Limb (tissue), 2 donors: ENCODE data around the gene SERPINB8.
A peak's percentile ranks its signal among the peaks of the same experiment; 100 is the strongest.
"Not testable (repeated sequence)": the region's sequence is repeated elsewhere in the genome, so short reads cannot be mapped to it uniquely, and the experiment has no call there.

Experiments used
- DNase-seq, 2 donors: peaks; one replicate each; pipeline ENCODE4 v3.0.0-alpha.2; 2016; ENCODE audit errors: extremely low spot score in 2 of 2

SERPINB8 gene

DNA sequence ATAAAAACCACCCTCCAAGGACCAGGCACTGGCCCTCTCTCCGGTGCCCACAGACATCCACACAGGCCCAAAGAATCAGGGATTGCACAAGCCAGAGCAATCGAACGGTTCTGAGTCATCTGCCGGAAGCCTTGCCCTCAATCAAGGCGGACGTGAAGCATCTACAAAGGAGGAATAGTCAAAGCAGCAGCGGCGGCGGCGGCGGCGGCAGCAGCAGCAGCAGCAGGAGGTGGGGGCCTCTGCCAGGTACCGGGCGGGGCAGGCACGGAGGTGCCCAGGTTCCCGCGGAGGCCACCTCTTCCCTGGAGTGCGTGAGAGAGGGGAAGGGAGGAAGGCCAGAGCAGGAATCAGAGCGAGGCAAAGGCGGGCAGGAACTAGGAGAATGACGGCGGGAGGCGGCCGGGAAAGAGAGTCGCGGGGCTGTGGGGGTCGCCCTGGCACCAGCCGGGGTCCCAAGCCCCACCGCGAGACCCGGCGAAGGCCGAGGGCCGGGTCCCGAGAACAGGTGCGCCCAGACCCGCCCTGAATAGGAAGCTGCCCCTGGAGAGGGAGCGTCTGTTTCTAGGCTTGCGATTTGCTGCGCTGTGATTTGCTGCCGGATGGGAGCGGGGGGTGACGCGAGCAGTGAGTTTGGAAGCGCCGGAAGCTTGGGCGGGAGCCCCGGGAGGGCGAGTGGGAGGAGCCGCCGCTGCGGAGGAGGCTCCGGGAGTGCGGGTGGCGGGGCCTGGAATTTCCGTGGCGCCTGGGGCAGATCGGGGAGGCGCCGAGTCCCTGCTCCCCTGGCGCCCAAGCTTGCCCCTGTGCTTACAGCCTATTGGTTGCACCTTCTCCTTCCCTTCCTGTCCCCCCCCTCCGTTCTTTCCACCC lies at the start of gene SERPINB8:
TSS of gene SERPINB8 (plus strand) at position 140 of the 867 bp plus-strand sequence. CDS start 8,228 bp downstream, outside the sequence.
- peak; percentile 93 for DNase-seq

DNA sequence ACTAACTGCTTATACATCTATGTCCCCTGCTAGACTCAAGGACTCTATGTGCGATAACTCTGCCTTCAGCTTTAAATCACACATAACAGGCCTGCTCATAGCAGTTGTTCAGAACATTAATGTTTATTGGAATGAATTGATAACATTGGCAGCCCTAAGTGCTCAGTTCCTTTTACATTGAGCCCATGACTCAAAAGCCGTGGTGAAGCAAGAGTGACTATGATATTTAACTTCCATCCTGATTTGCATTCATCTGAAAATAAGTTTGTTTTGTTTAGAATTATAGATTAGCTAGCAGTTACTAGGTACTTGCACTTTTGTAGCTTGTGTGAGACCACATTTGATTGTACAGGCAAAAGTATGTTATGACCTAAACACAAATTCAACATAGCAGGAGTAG lies 47.8 kb upstream of the SERPINB8 start:
- no peak for DNase-seq

DNA sequence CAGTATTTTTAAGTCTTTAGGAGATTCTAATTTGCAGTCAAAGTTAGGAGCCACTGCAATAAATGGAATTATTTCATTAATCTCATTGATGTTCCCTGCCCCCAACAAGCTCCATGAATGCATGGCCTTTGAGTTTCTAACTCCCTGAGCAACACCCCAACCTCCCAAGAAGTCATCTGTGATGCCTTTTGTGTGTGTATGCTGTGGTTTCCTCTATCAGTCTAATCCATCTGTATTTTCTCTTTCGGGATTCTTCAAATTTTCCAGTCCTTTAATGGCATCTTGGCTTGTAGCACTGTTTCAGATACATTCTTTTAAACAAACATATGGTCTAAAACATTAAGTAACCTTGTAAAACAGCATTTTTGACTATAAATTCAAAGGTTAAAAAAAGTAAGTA lies 45.3 kb upstream of the SERPINB8 start:
- DNase-seq: no peak

GRCh38 chr18:63928331-63928730 lies 41.5 kb upstream of the SERPINB8 start:
- DNase-seq: no peak

DNA sequence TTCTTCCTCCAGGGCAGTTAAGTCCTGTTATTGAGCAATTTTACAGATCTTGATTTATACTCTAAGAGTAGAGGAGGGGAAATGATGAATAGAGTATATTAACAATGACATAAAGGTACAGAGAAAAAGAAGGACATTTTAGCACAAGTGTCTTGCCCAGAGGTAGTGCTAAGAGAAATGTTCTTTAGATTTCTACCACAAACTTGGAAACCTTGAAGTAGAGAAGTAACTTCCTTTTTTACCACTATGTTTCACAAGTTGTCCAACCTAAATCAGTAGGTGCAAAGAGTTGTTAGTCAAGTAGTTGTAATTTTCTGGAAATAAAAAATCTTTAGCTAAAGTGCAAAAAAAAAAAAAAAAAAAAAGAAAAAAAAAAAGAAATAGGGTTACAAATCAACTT lies 40.5 kb upstream of the SERPINB8 start:
- DNase-seq: not testable (repeated sequence)

- DNase-seq: no peak
Measured at GRCh38 chr18:63930773-63931354, 39.0 kb upstream of the SERPINB8 start.

- DNase-seq: peak; percentile 71 to 80
Measured at GRCh38 chr18:63936156-63936931, 33.5 kb upstream of the SERPINB8 start.

- no peak for DNase-seq
Measured at GRCh38 chr18:63936932-63937393, 32.9 kb upstream of the SERPINB8 start.

GRCh38 chr18:63940008-63940407 lies 29.9 kb upstream of the SERPINB8 start:
- no peak for DNase-seq

DNA sequence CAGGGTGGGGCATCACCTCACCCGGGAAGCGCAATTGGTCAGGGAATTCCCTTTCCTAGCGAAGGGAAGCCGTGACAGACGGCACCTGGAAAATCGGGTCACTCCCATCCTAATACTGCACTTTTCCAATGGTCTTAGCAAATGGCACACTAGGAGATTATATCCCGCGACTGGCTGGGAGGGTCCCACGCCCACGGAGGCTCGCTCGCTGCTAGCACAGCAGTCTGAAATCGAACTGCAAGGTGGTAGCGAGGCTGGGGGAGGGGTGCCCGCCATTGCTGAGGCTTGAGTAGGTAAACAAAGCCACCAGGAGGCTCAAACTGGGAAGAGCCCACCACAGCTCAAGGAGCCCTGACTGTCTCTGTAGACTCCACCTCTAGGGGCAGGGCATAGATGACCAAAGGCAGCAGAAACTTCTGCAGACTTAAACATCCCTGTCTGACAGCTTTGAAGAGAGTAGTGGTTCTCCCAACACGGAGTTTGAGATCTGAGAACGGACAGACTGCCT lies 29.3 kb upstream of the SERPINB8 start:
- not testable (repeated sequence) for DNase-seq

- no peak for DNase-seq
Measured at GRCh38 chr18:63947051-63947790, 22.7 kb upstream of the SERPINB8 start.

DNA sequence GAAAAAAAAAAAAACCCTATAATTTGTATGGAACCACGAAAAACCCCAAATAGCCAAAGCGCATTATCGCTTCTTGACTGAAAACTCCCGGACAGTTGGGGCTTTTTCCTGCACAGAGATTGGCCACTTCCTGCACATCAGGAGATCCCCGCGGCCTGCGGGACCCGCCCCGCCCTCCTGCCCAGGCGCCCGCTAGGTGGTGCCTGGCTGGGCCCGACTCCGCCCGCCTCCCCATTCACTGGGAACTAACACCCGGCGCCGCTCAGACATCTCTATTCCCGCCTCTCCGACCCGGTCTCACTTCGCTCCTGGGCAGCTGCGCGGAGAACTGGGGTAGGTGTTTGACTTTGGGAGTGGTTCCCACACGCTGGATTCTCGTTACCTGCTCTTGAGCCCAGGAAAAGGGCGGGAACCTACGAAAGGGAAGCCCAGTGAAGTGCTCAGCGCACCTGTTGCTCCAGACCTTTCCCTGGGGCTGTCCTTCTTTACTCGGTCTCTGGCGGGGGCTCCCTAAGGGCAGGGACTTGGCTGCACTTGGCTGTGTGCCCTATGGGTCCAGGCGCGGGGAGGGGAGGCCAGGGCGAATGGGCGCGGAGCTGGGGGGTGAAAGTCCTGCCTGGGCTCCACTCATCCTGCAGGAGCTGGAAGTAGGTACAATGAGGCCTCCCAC lies 20.7 kb upstream of the SERPINB8 start, which contains the start of gene HMSD:
TSS of gene HMSD (plus strand) at position 234 of the 670 bp plus-strand sequence. CDS start 4,155 bp downstream, outside the sequence.
- peak; percentile 16 to 63 for DNase-seq

- DNase-seq: no peak
Measured at GRCh38 chr18:63951302-63951705, 18.6 kb upstream of the SERPINB8 start.

DNA sequence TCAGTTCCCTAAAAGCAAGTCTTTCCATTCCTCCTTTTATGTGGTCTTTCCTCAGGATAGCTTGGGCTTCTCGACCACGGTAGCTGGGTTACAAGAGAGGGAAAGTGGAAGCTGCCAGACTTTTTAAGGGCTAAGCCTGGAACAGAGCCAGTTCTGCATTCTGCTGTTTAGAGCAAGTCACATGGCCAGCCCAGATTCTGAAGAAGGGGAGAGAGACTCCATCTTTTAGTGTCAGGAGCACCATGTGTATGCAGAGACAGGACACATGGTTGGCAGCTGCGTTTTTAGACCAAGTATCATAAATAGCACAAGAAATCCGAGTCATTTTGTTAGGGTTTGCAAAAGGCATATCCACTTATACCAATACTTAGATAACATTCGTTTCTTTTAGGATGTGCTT lies 16.1 kb upstream of the SERPINB8 start:
- DNase-seq: peak in 1 of 2 donors; percentile 37

- no peak for DNase-seq
Measured at GRCh38 chr18:63956755-63957154, 13.1 kb upstream of the SERPINB8 start.

DNA sequence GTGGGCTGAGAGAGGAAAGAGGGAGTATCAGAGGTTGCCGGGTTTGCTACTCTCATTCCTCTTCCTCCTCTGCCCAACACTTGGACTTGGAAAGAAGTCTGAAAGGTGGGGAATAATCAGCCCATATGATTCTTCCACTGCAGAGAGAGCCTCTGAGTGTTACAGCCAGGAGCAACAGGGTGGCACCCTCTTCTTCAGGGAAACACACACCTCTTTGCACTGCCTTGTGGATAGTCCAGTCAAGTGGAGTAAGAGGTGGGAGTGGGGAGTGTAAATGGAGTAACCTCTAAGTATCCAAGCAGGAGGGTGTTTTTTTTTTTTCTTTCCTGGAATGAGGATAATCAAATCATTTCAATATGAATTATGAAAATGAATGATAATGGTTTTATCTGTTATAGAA lies 9.0 kb upstream of the SERPINB8 start:
- DNase-seq: no peak

DNA sequence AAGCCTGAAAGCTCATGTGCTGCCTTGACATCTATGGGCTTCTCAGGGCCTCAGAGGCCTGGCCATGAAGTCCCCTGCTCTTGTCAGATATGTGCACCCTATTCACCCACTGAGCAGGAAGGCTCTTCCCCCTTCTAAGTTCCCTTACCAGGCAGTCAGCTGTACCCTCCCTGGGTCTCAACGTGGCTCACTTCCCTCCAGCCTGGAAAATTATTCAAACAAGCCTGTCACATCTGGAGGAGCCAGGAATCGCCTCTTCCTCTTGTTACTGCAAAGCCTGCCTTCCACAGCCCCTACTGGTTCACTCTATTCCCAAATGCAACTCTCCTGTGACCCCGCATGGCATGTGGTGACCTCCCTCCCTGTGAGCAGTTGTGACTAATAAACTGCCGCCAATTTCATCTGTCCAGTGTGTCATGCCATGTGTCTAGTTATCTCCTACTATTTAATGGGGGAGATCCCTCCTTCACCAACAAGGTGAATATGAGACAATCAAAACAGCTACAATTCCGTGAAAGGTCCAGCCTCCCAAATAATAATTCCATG lies 8.4 kb upstream of the SERPINB8 start:
- DNase-seq: no peak

- no peak for DNase-seq
Measured at GRCh38 chr18:63962137-63962536, 7.7 kb upstream of the SERPINB8 start.

DNA sequence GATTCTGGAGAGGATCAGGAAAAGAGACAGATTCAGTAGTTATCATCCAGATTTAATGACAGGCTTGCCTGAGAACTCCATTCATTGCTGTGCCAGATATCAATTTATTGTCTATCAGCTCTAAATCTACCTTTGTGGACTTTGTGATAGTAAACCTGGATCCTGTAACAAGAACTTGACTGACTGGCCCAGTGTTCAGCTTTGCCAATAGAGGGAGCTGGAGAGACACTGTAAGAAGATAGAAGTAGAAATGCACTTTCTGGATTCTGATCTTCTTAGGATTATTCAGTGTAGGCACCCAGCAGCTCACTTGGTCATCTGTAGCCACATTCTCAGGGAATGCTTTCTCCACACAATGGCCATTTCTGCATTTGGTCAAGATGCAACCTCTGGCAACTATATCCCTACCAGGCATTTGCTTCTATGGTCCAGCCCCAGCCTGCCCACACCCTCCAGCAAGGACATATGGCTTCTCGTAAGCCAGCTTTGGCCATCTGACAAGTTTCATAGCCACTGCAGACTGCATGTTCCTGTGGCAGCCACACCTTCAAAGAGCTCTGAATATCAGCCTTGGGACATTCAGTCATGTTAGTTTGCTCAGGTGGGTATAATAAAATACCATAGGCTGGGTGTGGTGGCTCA lies 6.1 kb upstream of the SERPINB8 start:
- peak in 1 of 2 donors; percentile 21 for DNase-seq

DNA sequence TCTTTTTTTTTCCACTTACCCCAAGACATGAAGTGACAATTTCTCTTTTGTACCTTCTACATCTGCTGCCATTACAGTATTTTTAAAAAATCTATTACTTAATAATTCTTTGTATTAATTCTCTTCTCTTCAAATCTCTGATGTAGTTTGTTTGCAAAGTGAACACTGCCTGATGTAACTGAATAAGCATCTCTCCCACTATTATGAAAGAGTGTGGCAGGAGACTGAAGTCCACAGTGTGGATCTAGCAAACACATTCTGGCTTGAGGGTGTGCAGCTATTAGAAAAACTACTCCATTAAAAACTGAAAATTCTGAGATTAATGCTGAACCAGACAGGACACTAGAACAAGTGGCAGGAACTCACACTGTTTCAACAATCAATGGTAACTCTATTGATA lies 5.0 kb upstream of the SERPINB8 start:
- no peak for DNase-seq
